Mesothelial cell of epicardium (in vitro differentiated cells): ENCODE data around the gene ABLIM3. TPM values are rescaled to one million over a fixed set of nuclear protein-coding genes. Genes with fewer than 3 reads are reported as not detected.

Experiments
- DNase-seq, 2 experiments: peaks; one replicate each; pipeline ENCODE4 v3.0.0; 2021; ENCODE audit warnings: low spot score in 2 of 2; ENCODE audit not compliant: unreplicated experiment in 2 of 2
- H3K27ac Mint-ChIP-seq: 2 replicates; pipeline ENCODE4 v1.8.0; 2021; ENCODE audit warnings: mixed read lengths
- H3K27me3 Mint-ChIP-seq: 2 replicates; pipeline ENCODE4 v1.8.0; 2021; ENCODE audit warnings: low read depth, mixed read lengths
- H3K36me3 Mint-ChIP-seq: 2 replicates; pipeline ENCODE4 v1.8.0; 2021; ENCODE audit warnings: mixed read lengths
- H3K4me1 Mint-ChIP-seq: 2 replicates; pipeline ENCODE4 v1.8.0; 2021; ENCODE audit warnings: mixed read lengths
- H3K4me3 Mint-ChIP-seq: 2 replicates; pipeline ENCODE4 v1.8.0; 2021; ENCODE audit warnings: mild to moderate bottlenecking, moderate library complexity, mixed read lengths
- H3K9me3 Mint-ChIP-seq: 2 replicates; pipeline ENCODE4 v1.8.0; 2021; ENCODE audit warnings: mixed read lengths
- CTCF ChIP-seq: fragments of 200-600 bp; sonication (generic); IDR thresholded peaks from one replicate; pipeline ENCODE4 v1.5.0; 2021; ENCODE audit warnings: antibody characterized with exemption; ENCODE audit not compliant: unreplicated experiment
- total RNA-seq: library from RNA; stranded (reverse); gene quantifications from 3 replicates; pipeline ENCODE4 v1.2.1, GENCODE V29; 2021

The ABLIM3 gene
- total RNA-seq, 1 donor from 2014 or later, result 0.27 TPM

- no peak for DNase-seq
- no peak for TF ChIP-seq CTCF
- Mint-ChIP-seq H3K9me3 (no peaks in the 10 kb centered on the region), H3K4me3 (no peak overlapping the region), H3K27me3 (peaks cover 31% of the 10 kb centered on the region), H3K4me1 (no peaks in the 10 kb centered on the region), H3K36me3 (no peaks in the 10 kb centered on the region), H3K27ac (no peak overlapping the region)
These were observed 33.5 kb downstream of the ABLIM3 start for GRCh38 chr5:149174847-149175234.

DNA sequence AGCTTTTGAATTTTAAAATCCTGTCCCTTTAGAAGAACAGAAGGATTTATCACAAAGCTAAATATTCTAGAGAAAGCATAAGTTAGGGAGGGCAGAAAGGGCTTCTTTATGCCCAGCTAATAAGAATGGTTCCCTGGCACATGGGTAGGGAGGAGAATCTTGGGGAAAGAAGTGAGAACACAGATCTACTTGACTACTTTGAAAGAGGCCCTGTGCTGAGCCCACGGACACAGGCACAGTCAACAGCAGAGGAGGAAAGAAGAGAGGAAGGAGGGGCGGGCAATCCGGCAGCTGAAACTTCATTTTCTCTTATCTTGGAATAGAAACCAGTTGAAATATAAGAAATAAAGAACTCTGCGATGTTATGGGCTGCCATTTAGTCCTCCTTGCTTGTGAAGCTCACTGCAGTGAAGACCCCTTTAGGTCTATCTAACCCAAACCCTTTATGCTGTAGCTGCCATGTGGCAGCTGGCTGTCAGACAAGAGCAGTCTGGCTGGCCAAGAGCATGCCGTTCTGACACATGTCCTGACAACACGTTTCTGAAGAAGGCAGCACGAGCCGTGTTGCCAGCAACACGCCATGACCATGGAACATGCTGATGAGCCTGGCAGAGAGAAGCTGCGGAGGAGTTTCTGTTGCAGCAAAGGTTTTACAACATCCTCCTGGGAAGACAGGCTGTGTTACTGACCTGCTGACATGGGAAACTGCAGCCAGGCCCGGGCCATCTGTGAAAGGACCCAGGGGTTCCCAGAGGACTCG, 34.2 kb downstream of the ABLIM3 start:
- Mint-ChIP-seq H3K4me1 (no peaks in the 10 kb centered on the region), H3K27ac (no peak overlapping the region), H3K27me3 (peaks cover 31% of the 10 kb centered on the region), H3K9me3 (no peaks in the 10 kb centered on the region), H3K4me3 (no peak overlapping the region), H3K36me3 (no peaks in the 10 kb centered on the region)
- no peak for TF ChIP-seq CTCF
- no peak for DNase-seq

DNA sequence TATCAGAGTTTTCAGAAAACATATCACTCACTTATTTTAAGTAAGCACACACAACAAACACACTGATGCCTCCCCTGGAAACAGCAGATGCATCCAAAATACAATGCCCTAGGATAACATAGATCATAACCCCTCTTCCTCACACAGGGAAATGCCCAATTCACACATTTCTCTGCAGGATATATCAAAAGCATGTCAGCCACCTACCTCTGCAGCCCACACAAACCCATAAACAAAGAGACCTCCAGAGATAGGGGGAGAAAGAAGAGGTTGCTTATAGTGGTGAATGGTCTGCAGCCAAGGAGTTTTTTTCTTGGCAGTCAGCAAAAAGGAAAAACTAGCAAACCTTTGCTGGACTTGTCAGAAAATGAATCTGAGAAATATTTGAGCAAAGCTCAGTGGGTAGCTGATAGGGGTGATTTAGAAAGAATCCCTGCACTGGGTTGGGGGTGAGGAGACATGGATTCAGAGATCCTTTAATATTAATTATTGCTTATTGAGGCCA, 36.1 kb downstream of the ABLIM3 start:
- no peak for TF ChIP-seq CTCF
- Mint-ChIP-seq H3K27me3 (peaks cover 39% of the 10 kb centered on the region), H3K4me1 (no peaks in the 10 kb centered on the region), H3K36me3 (no peaks in the 10 kb centered on the region), H3K27ac (no peak overlapping the region), H3K9me3 (no peaks in the 10 kb centered on the region), H3K4me3 (no peak overlapping the region)
- DNase-seq, result no peak

DNA sequence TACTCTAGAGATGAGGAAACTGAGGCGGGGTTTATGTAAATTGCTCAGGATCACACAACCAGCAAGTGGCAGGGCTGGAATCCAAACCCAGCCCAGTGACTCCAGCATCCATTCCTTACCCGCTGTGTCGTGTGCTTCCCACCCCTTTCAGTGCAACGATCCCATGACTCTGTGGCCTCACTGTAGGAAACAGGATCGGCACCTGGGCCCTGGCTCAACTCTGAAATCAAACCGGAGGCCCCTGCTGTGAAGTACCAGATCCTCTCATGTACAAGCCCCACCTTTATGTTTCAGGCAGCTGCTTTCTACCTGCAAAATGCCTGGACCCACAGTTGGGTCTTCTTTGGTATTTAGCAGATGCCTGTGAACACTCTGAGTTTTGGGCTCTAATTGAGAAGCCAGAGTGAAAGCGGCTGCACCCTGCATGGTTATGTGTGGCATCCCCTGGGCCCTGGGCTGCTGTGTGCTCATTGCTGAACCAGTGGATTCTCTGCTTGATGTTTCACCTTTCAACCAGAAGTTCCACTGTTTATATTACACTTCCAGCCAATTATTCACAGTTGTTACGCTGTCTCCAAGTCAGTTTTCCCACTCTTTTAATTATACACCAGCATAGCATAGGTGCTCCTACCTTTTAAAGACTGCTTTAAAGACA, 36.7 kb downstream of the ABLIM3 start:
- no peak for TF ChIP-seq CTCF
- no peaks in the 10 kb centered on the region for H3K4me1 Mint-ChIP-seq
- H3K4me3 Mint-ChIP-seq, result no peak overlapping the region
- H3K9me3 Mint-ChIP-seq, result no peaks in the 10 kb centered on the region
- H3K27me3 Mint-ChIP-seq, result peaks cover 43% of the 10 kb centered on the region
- H3K27ac Mint-ChIP-seq, result no peak overlapping the region
- DNase-seq, result no peak
- no peaks in the 10 kb centered on the region for H3K36me3 Mint-ChIP-seq

GRCh38 chr5:149181732-149182131, 40.4 kb downstream of the ABLIM3 start:
- Mint-ChIP-seq H3K27me3 (peaks cover 61% of the 10 kb centered on the region), H3K4me3 (no peak overlapping the region), H3K36me3 (no peaks in the 10 kb centered on the region), H3K27ac (no peak overlapping the region), H3K4me1 (no peaks in the 10 kb centered on the region), H3K9me3 (no peaks in the 10 kb centered on the region)
- no peak for DNase-seq
- no peak for TF ChIP-seq CTCF
